EH (cell line): ENCODE data around the gene PARP6.

ENCODE experiments used
- DNase-seq: peaks from one replicate; pipeline ENCODE4 v3.0.0-alpha.2; 2015; ENCODE audit warnings: low read depth

PARP6 gene

GRCh38 chr15:72231066-72231832 lies 41.1 kb downstream of the PARP6 start, which contains the start of gene PKM:
Gene PKM (minus strand): TSS chr15:72231190. CDS start chr15:72219097, 12,093 bp downstream.
- peak; percentile 96 for DNase-seq

- peak; percentile 95 for DNase-seq
Observed at GRCh38 chr15:72230197-72231065, 41.9 kb downstream of the PARP6 start.

GRCh38 chr15:72229947-72230196 lies 42.5 kb downstream of the PARP6 start:
- no peak for DNase-seq

GRCh38 chr15:72229076-72229946 lies 43.0 kb downstream of the PARP6 start:
- DNase-seq, result peak; percentile 41

GRCh38 chr15:72227720-72228119 lies 44.6 kb downstream of the PARP6 start:
- peak; percentile 20 for DNase-seq

- peak; percentile 91 for DNase-seq
Observed at GRCh38 chr15:72227192-72227586, 45.2 kb downstream of the PARP6 start.

- no peak for DNase-seq
Observed at GRCh38 chr15:72223278-72223677, 49.1 kb downstream of the PARP6 start.

- DNase-seq, result peak; percentile 53
Observed at GRCh38 chr15:72222393-72222792, 50.0 kb downstream of the PARP6 start.

- no peak for DNase-seq
Observed at GRCh38 chr15:72220687-72221086, 51.7 kb downstream of the PARP6 start.

- DNase-seq, result peak; percentile 75
Observed at GRCh38 chr15:72217216-72217615, 55.1 kb downstream of the PARP6 start.

GRCh38 chr15:72216079-72216478 lies 56.3 kb downstream of the PARP6 start:
- DNase-seq, result no peak

- DNase-seq, result no peak
Observed at GRCh38 chr15:72207558-72208085, 64.7 kb downstream of the PARP6 start.

- no peak for DNase-seq
Observed at GRCh38 chr15:72206677-72207000, 65.7 kb downstream of the PARP6 start.

GRCh38 chr15:72205896-72206676 lies 66.3 kb downstream of the PARP6 start:
- DNase-seq, result no peak

GRCh38 chr15:72205273-72205672 lies 67.1 kb downstream of the PARP6 start:
- DNase-seq, result no peak

GRCh38 chr15:72203507-72203837 lies 68.9 kb downstream of the PARP6 start:
- DNase-seq, result peak; percentile 94

GRCh38 chr15:72202801-72203506 lies 69.4 kb downstream of the PARP6 start:
- DNase-seq, result no peak

- DNase-seq, result no peak
Observed at GRCh38 chr15:72202302-72202701, 70.1 kb downstream of the PARP6 start.

GRCh38 chr15:72201391-72201921 lies 70.9 kb downstream of the PARP6 start:
- no peak for DNase-seq

- no peak for DNase-seq
Observed at GRCh38 chr15:72200395-72201237, 71.7 kb downstream of the PARP6 start.
